Endometrial microvascular endothelial cells (primary cell): ENCODE results near the gene LILRA6. TPM values are rescaled to one million over a fixed set of nuclear protein-coding genes. Genes with fewer than 3 reads are reported as not detected.
"Not testable (repeated sequence)": the region's sequence is repeated elsewhere in the genome, so short reads cannot be mapped to it uniquely, and the experiment has no call there.

Source experiments
- in situ Hi-C: cut with HindIII; loops from 2 replicates; pipeline ENCODE4 v1.10.0; 2017; ENCODE audit warnings: low sequenced_read_pairs, low pct_unique_long_range_greater_than_20kb; ENCODE audit errors: inconsistent ontology term
- total RNA-seq: library from RNA; depleted of rRNA; stranded (reverse); fragments of >200 nt; gene quantifications from one replicate; pipeline ENCODE4 v1.2.3, GENCODE V29; 2015; ENCODE audit errors: inconsistent ontology term

Gene LILRA6
- total RNA-seq, 1 donor from 2014 or later: not detected

DNA sequence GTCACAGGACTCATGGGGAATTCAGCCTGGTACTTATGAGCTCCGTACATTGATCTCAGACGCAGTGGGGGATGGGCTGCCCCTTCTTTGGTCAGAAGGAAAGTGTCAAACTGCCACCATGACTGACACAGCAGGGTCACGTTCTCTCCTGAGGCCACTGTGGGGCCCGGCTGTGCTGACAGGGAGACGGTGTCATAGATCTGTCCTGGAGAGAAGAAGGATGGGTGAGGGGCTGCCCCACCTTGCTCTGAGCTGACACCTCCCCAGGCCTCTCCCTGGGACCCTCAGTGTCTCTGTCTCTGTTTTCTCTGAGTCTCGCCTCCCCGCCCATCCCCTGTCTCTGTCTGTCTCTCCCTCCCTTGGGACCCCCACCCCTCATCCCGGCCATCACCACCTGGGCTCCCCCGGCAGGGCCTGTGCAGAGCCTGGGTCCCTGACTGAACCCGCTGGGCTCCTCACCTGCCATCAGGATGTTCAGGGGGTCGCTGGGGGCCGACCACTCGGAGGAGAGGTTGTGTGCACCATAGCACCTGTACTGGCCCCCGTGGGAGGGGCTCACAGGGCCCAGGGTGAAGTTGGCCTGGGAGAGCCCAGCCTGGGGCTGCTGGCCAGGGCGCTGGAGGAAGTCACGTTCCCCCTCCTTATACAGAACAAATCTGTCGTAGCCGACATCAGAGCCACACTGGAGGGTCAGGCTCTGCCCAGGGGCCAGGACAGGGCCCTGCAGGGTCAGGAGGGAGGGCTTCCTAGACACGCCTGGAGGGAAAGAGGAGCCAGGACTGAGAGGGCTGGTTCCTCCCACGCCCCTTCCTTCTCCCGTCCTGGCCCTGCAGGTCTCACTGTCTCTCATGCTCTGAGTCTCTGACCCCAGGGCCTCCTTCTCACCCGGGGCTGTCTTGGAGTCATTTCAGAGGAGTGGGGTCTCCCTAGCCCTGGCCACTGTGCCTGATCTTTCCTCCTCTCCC, 1.9 kb downstream of the LILRA6 start:
- in situ Hi-C loops: not testable (repeated sequence)

DNA sequence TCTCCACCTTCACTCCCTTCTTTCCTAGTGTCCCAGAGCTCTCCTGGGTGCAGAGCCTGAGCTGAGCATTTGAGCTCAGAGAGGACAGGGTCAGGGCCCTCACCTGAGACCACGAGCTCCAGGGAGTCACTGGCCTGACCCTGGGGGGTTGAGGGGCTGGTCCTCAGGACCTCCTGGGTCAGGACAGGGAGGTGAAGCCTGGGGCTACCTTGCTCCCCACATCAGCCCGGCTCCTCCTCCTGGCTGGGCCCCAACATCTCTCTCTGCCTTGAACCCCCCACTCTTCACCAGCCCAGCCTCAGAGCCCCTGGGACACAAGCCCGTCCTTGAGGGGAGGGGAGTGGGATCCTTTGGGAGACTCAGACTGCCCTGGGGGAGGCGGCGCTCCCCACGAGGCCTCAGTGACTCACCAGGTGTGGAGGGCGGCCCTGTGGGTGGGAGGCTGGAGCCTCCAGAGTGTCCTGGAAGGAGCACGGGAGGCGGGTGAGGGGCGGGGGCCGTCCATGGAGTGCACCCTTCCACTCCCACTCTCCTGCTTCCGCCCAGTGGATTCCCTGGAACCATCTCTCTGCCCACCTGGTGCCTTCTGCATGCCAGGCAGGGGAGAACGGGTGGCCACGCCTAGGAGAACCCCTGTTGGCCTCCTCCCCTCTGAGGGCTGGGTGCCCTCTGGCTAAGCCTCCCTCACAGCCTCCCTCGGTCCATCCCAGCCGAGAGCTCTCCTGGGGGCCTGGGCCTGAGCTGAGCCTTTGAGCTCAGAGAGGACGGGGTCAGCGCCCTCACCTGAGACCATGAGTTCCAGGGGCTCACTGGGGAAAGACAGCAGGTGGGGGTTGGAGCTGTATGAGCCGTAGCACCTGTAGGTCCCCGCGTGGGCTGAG, 2.9 kb downstream of the LILRA6 start:
- in situ Hi-C loops: not testable (repeated sequence)

GRCh38 chr19:54233941-54234340, 8.6 kb downstream of the LILRA6 start:
- in situ Hi-C loops: no loop called here

DNA sequence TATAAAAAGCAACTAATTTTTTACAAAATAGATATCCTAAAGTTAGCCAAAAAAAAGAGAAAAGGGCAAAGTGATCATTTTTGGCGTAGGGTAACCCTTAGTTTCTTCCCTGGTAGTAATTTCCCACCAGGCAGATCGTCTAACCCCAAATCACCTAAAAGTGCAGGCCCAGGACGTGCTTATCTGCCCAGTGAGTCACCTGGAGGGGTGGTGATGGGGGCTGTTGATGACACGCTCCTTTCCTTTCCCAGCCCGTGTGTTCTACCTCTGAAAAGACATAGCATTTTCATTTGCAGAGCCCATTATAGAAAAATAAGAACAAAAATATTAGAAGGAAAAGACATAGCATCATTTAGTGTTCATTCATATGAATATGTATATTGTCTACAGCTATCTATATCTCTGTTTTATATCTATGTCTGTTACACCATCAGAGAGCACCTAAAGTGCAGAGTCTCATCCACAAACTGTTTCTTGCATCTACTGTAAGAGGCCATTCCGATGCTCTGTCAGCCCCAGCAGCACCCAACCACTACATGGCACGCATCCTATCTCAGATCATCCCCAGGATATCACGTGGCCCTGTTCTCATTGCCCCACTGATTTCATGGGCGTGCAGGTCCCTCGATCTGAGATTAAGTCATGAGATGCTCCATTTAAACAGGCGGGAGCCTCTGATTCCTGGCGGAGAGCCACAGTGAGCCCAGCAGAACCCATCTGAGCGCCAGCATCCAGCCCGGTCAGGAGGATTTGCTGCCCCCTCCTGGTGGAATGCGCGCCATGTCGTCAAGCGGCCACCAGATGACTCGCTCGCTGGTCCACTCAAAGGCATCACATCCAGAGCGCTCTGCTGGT, 11.3 kb downstream of the LILRA6 start:
- in situ Hi-C loops: no loop called here

DNA sequence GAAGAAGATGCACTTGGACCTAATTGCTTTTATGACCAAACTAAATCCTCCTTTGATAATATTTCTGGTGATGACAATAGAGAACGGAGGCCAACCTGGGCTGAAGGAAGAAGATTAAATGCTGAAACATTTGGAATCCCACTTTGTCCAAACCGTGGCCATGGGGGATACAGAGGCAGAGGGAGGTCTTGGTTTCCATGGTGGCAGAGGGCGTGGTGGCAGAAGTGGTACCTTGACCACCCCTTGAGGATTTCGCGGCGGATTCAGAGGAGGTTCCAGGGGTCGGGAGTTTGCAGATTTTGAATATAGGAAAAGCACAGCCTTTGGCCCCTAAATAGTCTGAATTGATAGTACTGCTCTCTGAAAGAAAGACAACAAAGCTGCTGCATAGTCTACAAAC, 12.6 kb downstream of the LILRA6 start:
- in situ Hi-C loops: no loop called here

GRCh38 chr19:54229146-54229545, 13.4 kb downstream of the LILRA6 start:
- in situ Hi-C loops: no loop called here

DNA sequence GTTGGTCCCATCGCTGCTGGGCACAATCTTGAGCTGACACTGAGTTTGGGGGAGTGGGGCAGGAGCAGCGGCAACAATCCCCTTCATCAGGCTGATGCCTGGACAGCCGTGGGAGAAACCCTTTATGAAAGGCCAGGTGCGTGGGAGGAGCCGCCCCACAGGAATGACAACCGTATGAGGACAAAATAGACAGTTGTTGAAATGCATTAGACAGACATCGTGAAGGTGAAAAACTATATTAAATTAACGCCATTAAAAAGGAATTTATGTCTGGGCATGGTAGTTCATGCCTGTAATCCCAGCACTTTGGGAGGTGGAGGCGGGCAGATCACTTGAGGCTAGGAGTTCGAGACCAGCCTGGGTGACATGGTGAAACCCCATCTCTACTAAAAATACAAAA, 18.0 kb downstream of the LILRA6 start:
- in situ Hi-C loops: not testable (repeated sequence)

- in situ Hi-C loops: not testable (repeated sequence)
Measured at GRCh38 chr19:54223937-54224281, 18.7 kb downstream of the LILRA6 start.

- in situ Hi-C loops: not testable (repeated sequence)
Measured at GRCh38 chr19:54223277-54223936, 19.2 kb downstream of the LILRA6 start.

DNA sequence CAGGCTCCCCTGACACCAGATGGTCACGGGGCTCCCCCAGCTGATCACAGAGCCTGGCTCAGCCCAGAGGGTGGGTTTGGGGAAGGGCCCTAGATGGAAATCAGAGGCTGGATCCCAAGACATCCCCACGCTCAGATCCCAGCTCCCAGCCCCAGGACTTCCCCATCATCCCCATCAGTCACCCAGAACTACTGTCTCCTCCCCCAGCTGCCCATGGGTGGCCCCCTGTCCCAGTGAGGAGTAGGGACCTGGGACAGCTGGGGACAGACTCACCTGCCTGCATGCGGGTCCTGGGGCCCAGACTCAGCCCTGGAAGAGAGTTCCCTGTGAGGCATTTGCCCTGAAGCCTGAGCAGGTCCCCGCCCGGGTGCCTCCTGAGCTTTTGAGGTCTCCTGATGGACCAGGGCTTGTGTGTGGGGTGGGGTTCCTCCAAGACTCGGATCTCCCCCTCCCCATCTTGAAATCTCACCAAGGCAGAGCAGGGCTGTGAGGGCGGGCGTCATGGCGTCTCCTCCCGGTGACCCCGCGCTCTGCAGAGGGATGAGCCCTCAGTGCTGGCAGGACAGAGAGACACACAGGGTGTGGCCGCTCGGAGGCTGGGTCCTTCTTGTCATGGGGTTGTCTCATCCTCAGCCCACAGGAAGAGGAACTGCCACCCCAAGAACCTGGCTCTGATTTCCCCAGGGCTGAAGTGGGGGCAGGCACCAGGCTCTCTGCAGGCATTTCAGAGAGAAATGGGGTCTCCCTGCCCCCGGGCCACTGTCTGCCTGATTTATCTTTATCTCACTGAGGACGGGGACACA, 19.9 kb downstream of the LILRA6 start, which contains the start of gene LILRB3:
Gene LILRB3 (minus strand): TSS at position 534 of the 803 bp plus-strand sequence. CDS start 31 bp downstream, at position 503.
- in situ Hi-C loops: not testable (repeated sequence)

- in situ Hi-C loops: not testable (repeated sequence)
Measured at GRCh38 chr19:54221947-54222346, 20.6 kb downstream of the LILRA6 start.

DNA sequence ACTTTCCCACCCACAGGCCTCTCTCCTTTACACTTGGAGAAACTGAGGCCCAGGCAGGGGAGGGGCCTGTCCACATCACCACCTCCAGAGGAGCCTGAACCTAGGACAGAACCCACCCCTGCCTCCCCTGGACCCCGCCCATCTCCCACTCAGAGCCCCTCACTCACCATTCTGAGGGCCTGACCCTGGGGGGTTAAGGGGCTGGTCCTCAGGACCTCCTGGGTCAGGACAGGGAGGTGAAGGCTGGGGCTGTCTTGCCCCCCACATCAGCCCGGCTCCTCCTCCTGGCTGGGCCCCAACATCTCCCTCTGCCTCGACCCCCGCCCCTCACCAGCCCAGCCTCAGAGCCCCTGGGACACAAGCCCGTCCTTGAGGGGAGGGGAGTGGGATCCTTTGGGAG, 22.9 kb downstream of the LILRA6 start:
- in situ Hi-C loops: not testable (repeated sequence)

GRCh38 chr19:54218960-54219661, 23.5 kb downstream of the LILRA6 start:
- in situ Hi-C loops: no loop called here

DNA sequence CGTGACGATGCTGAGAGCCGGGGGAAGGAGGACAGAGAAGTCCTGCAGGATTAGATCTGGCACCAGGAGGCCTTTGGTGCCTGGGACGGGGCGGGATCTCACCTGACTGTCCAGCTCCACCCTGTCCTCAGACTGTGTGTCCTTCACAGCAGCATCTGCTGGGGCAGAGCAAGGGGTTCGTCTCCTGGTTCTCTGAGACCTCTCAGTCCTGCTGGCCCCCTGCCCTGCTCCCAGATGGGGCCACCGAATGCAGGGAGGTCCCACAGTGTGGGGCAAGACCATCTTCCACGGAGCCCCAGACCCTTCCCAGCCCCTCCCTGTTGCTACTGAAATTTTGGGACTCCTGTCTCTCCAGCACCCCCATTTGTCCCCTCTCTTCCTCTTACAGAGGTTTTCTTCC, 24.3 kb downstream of the LILRA6 start:
- in situ Hi-C loops: no loop called here

DNA sequence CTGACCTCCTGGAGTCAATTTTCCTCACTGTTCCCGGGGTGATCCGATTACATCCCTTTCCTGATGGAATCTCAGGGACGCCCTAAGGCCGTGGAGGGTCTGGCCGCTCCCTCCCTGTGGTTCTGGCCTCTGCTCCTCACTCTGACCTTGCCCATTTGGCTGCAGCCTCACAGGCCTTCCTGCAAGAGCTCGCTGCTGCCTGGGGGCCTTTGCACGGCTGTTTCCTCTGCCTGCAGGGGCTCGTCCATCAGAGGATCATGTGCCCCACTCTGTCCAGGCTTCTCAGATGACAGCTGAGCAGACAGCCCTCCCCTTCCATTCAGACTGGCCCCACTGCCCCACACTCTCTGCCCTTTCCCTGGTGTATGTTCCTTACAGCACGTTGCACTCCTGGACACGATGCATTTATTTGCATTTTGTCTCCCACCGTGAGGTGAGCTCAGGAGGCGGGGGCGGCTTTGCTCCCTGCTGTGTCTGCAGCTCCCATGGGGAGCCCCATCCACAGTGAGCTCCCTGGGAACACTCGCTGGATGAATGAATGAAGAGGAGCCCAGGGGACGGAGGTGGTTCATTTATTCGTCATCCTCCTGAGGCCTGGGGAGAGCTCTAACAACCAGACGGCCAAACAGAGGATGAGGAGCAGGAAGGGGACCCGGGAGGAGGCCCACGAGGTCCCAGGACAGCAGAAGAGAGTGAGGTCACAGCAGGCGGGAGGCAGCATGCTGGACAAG, 24.9 kb downstream of the LILRA6 start:
- in situ Hi-C loops: not testable (repeated sequence)

DNA sequence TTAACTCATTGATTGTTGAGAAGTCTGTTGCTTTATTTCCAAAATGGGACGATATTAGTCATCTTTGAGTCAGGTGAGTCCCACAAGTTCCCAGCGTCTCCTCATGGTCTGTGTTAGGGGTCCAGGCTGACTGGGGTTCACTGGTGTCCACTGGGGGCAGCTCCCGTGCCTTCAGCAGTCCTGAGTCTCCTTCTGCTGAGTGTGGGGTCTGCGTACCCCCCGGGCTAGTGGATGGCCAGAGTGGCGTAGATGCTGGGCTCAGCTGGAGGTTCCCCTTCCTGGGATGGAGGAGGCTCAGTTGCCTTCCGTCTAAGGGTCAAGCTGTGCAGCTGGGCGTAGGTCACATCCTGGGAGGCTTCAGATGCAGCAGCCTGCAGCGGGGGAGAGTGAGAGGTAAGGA, 25.7 kb downstream of the LILRA6 start:
- in situ Hi-C loops: no loop called here
